HCT116 (cell line): ENCODE results near the gene TRRAP. TPM values are rescaled to one million over a fixed set of nuclear protein-coding genes. Genes with fewer than 3 reads are reported as not detected.

Source experiments
- ATAC-seq: fragments of 200-7000 bp; cut with Tn5 transposase; 2 replicates; pipeline ENCODE4 v1.9.1; 2020; ENCODE audit warnings: mild to moderate bottlenecking, moderate library complexity
- BruUV-seq: library from RNA; stranded (reverse); fragments of 400-500 nt; replicated peaks from 2 replicates; lab custom pipeline; 2021; lab: Mats Ljungman, UMichigan
- CTCF ChIA-PET: fragments of 300-600 bp; sonication (Branson Sonifier 250); formaldehyde crosslinking; loops from one replicate; lab custom pipeline; 2021; ENCODE audit warnings: antibody characterized with exemption; lab: Charles Lee
- POLR2A ChIA-PET: fragments of 300-600, 350-600 bp; sonication (Branson Sonifier 250); formaldehyde crosslinking; loops from one replicate; lab custom pipeline; 2021; ENCODE audit warnings: antibody characterized with exemption; lab: Charles Lee
- RAD21 ChIA-PET, 2 experiments: fragments of 300-600 bp; sonication (Branson Sonifier 250); formaldehyde crosslinking; loops; one replicate each; lab custom pipeline; 2023; ENCODE audit warnings: low total read pairs in 2 of 2; ENCODE audit not compliant: uncharacterized antibody in 2 of 2, unreplicated experiment in 2 of 2, low non-redundant PET in 1 of 2; lab: Charles Lee
- DNase-seq: peaks from one replicate; pipeline ENCODE4 v3.0.0-alpha.2; 2010; ENCODE audit warnings: low read depth, low spot score
- H2AFZ ChIP-seq: fragments of 200-600 bp; shearing (Covaris generic), sonication (generic); 2 replicates; pipeline ENCODE4 v1.6.1; 2017; ENCODE audit warnings: low read depth, mixed run types, mixed read lengths, antibody characterized with exemption, low read length; ENCODE audit not compliant: poor library complexity, severe bottlenecking
- H3K27ac ChIP-seq: 2 replicates; pipeline ENCODE4 v1.5.1; 2012; ENCODE audit warnings: low read depth, low read length
- H3K27me3 ChIP-seq: fragments of 200-600 bp; sonication (generic); 2 replicates; pipeline ENCODE4 v1.6.1; 2016; ENCODE audit warnings: mixed run types, low read length, mixed read lengths; ENCODE audit not compliant: insufficient read depth
- H3K36me3 ChIP-seq, 2 experiments: fragments of 200-500 bp in 1 of 2; fragments of 200-600 bp in 1 of 2; sonication (Bioruptor generic) in 1 of 2; sonication (generic) in 1 of 2; 2 replicates each; pipeline versions ENCODE4 v1.5.1 to v1.6.1; 2014 to 2016; ENCODE audit warnings: low read length in 2 of 2, inconsistent platforms in 1 of 2, mixed read lengths in 1 of 2, mixed run types in 1 of 2; ENCODE audit not compliant: insufficient read depth in 2 of 2, control insufficient read depth in 1 of 2
- H3K4me1 ChIP-seq, 2 experiments: fragments of 200-600 bp in 1 of 2; sonication (generic) in 1 of 2; 2 replicates each; pipeline versions ENCODE4 v1.5.1 to v1.6.1; 2012 to 2017; ENCODE audit warnings: low read length in 2 of 2, inconsistent platforms in 1 of 2, mild to moderate bottlenecking in 1 of 2, mixed read lengths in 1 of 2, mixed run types in 1 of 2, moderate library complexity in 1 of 2; ENCODE audit not compliant: insufficient read depth in 2 of 2, control insufficient read depth in 1 of 2
- H3K4me2 ChIP-seq: fragments of 200-600 bp; sonication (generic); 2 replicates; pipeline ENCODE4 v1.6.1; 2017; ENCODE audit warnings: mixed run types, low read length, mixed read lengths
- H3K4me3 ChIP-seq, 2 experiments: fragments of 200-600 bp in 1 of 2; sonication (generic) in 1 of 2; replicated peaks in 1 of 2; 2 replicates each; pipeline ENCODE4 v1.5.1; 2011 to 2016; ENCODE audit warnings: low read length in 2 of 2, control low read depth in 1 of 2, low read depth in 1 of 2, mild to moderate bottlenecking in 1 of 2, mixed read lengths in 1 of 2, mixed run types in 1 of 2
- H3K79me2 ChIP-seq: fragments of 200-600 bp; sonication (generic); 2 replicates; pipeline ENCODE4 v1.6.1; 2017; ENCODE audit warnings: mild to moderate bottlenecking, mixed run types, low read length, moderate library complexity, mixed read lengths; ENCODE audit not compliant: insufficient read depth
- H3K9ac ChIP-seq: fragments of 200-600 bp; sonication (generic); 2 replicates; pipeline ENCODE4 v1.6.1; 2016; ENCODE audit warnings: low read length, mixed read lengths
- H3K9me2 ChIP-seq: fragments of 200-600 bp; sonication (generic), shearing (Covaris generic); 2 replicates; pipeline ENCODE4 v1.6.1; 2017; ENCODE audit warnings: mixed run types, mild to moderate bottlenecking, moderate library complexity; ENCODE audit not compliant: insufficient read depth
- H3K9me3 ChIP-seq, 2 experiments: fragments of 200-500 bp in 1 of 2; fragments of 200-600 bp in 1 of 2; sonication (Bioruptor generic) in 1 of 2; sonication (generic) in 1 of 2; 2 replicates each; pipeline ENCODE4 v1.6.1; 2014 to 2017; ENCODE audit warnings: low read length in 2 of 2, mixed read lengths in 2 of 2, inconsistent platforms in 1 of 2, low read depth in 1 of 2, mild to moderate bottlenecking in 1 of 2, mixed run types in 1 of 2, moderate library complexity in 1 of 2; ENCODE audit not compliant: control insufficient read depth in 1 of 2, insufficient read depth in 1 of 2
- H4K20me1 ChIP-seq: fragments of 200-600 bp; sonication (generic), shearing (Covaris generic); 2 replicates; pipeline ENCODE4 v1.6.1; 2017; ENCODE audit warnings: mixed run types, mild to moderate bottlenecking, moderate library complexity; ENCODE audit not compliant: insufficient read depth
- CBX3 ChIP-seq: IDR thresholded peaks from 2 replicates; pipeline ENCODE4 v1.6.1; 2012; ENCODE audit warnings: low read depth
- CEBPB ChIP-seq: IDR thresholded peaks from 2 replicates; pipeline ENCODE4 v1.6.1; 2012; ENCODE audit warnings: low read depth
- CTCF ChIP-seq, 3 experiments: fragments of 200-600 bp in 1 of 3; sonication (generic) in 1 of 3; IDR thresholded peaks in 2 of 3; conservative IDR thresholded peaks in 1 of 3; 2 replicates each; pipeline ENCODE4 v1.5.1; 2012 to 2017; ENCODE audit warnings: low read depth in 2 of 3, low read length in 2 of 3, antibody characterized with exemption in 1 of 3, borderline replicate concordance in 1 of 3, control low read depth in 1 of 3, mild to moderate bottlenecking in 1 of 3, mixed read lengths in 1 of 3, mixed run types in 1 of 3, moderate library complexity in 1 of 3; ENCODE audit not compliant: insufficient read depth in 1 of 3
- EGR1 ChIP-seq: IDR thresholded peaks from 2 replicates; pipeline ENCODE4 v1.6.1; 2012; ENCODE audit warnings: low read depth
- ELF1 ChIP-seq: IDR thresholded peaks from 2 replicates; pipeline ENCODE4 v1.6.1; 2012; ENCODE audit warnings: low read depth, borderline replicate concordance
- MAX ChIP-seq: IDR thresholded peaks from 2 replicates; pipeline ENCODE4 v1.6.1; 2012
- REST ChIP-seq: IDR thresholded peaks from 2 replicates; pipeline ENCODE4 v1.6.1; 2012; ENCODE audit warnings: low read depth
- ZBTB33 ChIP-seq: IDR thresholded peaks from 2 replicates; pipeline ENCODE4 v1.6.1; 2011; ENCODE audit warnings: mild to moderate bottlenecking, low read length, moderate library complexity; ENCODE audit not compliant: insufficient replicate concordance; ENCODE audit errors: extremely low read depth
- ZFX ChIP-seq: fragments of 450-650 bp; IDR thresholded peaks from 2 replicates; pipeline ENCODE4 v1.6.1; 2017
- intact Hi-C: fragments of 100-400 bp; cut with micrococcal nuclease; formaldehyde crosslinking; loops from 2 replicates; pipeline ENCODE4 v1.10.0; 2022
- total RNA-seq: library from RNA; stranded (reverse); gene quantifications from one replicate; pipeline ENCODE4 v1.2.1, GENCODE V29; 2021; ENCODE audit not compliant: unreplicated experiment

The TRRAP gene
- total RNA-seq, 1 experiment from 2014 or later: 44.5 TPM

- H3K9me3 ChIP-seq: no peaks in the 10 kb centered on the region
- no peak overlapping the region for H3K4me2 ChIP-seq
- no peak overlapping the region for H3K4me3 ChIP-seq
- BruUV-seq: no TSS peak
- H3K36me3 ChIP-seq: peaks cover 27 to 49% of the 10 kb centered on the region in 2 experiments
- H2AFZ ChIP-seq: no peak overlapping the region
- H3K4me1 ChIP-seq: no peaks in the 10 kb centered on the region
- no peak for TF ChIP-seq EGR1
- no peak for TF ChIP-seq ZBTB33
- TF ChIP-seq ZFX: no peak
- H3K27ac ChIP-seq: no peak overlapping the region
- no peaks in the 10 kb centered on the region for H3K9me2 ChIP-seq
- CTCF ChIA-PET: interaction anchor here (1.2 kb wide), 1 partner anchor 13 kb away, joined by 3 read pairs; no protein-coding TSS in a partner anchor
- DNase-seq: no peak
- intact Hi-C loops: no loop called here
- H3K9ac ChIP-seq: no peak overlapping the region
- peaks cover 29% of the 10 kb centered on the region for H3K79me2 ChIP-seq
- no peaks in the 10 kb centered on the region; the same call in 1 of the 2 replicates for H4K20me1 ChIP-seq
- no peaks in the 10 kb centered on the region for H3K27me3 ChIP-seq
- RAD21 ChIA-PET: no interaction called here
- no peak for ATAC-seq
- POLR2A ChIA-PET: no interaction called here
These were observed 14.3 kb downstream of the TRRAP start for GRCh38 chr7:98892609-98893008.

- ChIA-PET POLR2A (no interaction called here), RAD21 (no interaction called here), CTCF (no interaction called here)
- Histone ChIP-seq H3K79me2 (no peaks in the 10 kb centered on the region; the same call in 1 of the 2 replicates), H4K20me1 (no peaks in the 10 kb centered on the region; the same call in 1 of the 2 replicates), H3K36me3 (peaks cover 55 to 56% of the 10 kb centered on the region in 2 experiments; a peak in 3 of 4 replicates), H3K4me1 (no peaks in the 10 kb centered on the region), H3K27ac (no peak overlapping the region), H3K4me2 (no peak overlapping the region), H3K9me2 (no peaks in the 10 kb centered on the region), H2AFZ (no peak overlapping the region), H3K4me3 (no peak overlapping the region), H3K9me3 (no peaks in the 10 kb centered on the region), H3K9ac (no peak overlapping the region), H3K27me3 (no peaks in the 10 kb centered on the region)
- intact Hi-C loops: no loop called here
- ATAC-seq (no peak), DNase-seq (no peak)
- TSS peak; percentile 9 for BruUV-seq
- TF ChIP-seq ZBTB33: no peak
- no peak for TF ChIP-seq MAX
- TF ChIP-seq CEBPB: no peak
- TF ChIP-seq CTCF (IDR thresholded peaks at IDR 0.05 in 2 of 3, conservative IDR thresholded peaks at IDR 0.05 in 1 of 3; ENCODE audit: borderline replicate concordance in 1 of 3, insufficient read depth in 1 of 3, low read depth in 2 of 3, low read length in 2 of 3): no peak
- TF ChIP-seq REST: no peak
- TF ChIP-seq CBX3: no peak
- no peak for TF ChIP-seq ELF1
These were observed 21.5 kb downstream of the TRRAP start for GRCh38 chr7:98899816-98900215.
